T-helper 2 cell (primary cell): Measurements from ENCODE around the gene NRG3.

Experiments
- DNase-seq, 5 experiments: peaks; one replicate each; pipeline versions ENCODE4 v3.0.0 to v3.0.0-alpha.2; 2012 to 2022

NRG3 gene

GRCh38 chr10:82865366-82865765 is 990.4 kb downstream of the NRG3 start:
- no peak for DNase-seq

- DNase-seq = no peak
Measured at GRCh38 chr10:82866424-82867020, 991.5 kb downstream of the NRG3 start.

- no peak for DNase-seq
Measured at GRCh38 chr10:82867056-82867455, 992.1 kb downstream of the NRG3 start.

- no peak for DNase-seq
Measured at GRCh38 chr10:82874671-82875070, 999.7 kb downstream of the NRG3 start.

- DNase-seq = no peak
Measured at GRCh38 chr10:82880776-82881290, 1005.8 kb downstream of the NRG3 start.

- no peak for DNase-seq
Measured at GRCh38 chr10:82882722-82883121, 1007.7 kb downstream of the NRG3 start.

- DNase-seq = no peak
Measured at GRCh38 chr10:82883603-82884002, 1008.6 kb downstream of the NRG3 start.

- no peak for DNase-seq
Measured at GRCh38 chr10:82887488-82887887, 1012.5 kb downstream of the NRG3 start.

GRCh38 chr10:82888809-82889455 is 1013.9 kb downstream of the NRG3 start:
- no peak for DNase-seq

- DNase-seq = no peak
Measured at GRCh38 chr10:82889728-82890127, 1014.7 kb downstream of the NRG3 start.

GRCh38 chr10:82890573-82890972 is 1015.6 kb downstream of the NRG3 start:
- DNase-seq = no peak

GRCh38 chr10:82908096-82908495 is 1033.1 kb downstream of the NRG3 start:
- DNase-seq = no peak

GRCh38 chr10:82908751-82909150 is 1033.8 kb downstream of the NRG3 start:
- no peak for DNase-seq

- DNase-seq = no peak
Measured at GRCh38 chr10:82910301-82910700, 1035.3 kb downstream of the NRG3 start.

- no peak for DNase-seq
Measured at GRCh38 chr10:82914655-82915136, 1039.7 kb downstream of the NRG3 start.

- DNase-seq = no peak
Measured at GRCh38 chr10:82916941-82917340, 1041.9 kb downstream of the NRG3 start.

- DNase-seq = no peak
Measured at GRCh38 chr10:82918022-82918421, 1043.0 kb downstream of the NRG3 start.

- DNase-seq = no peak
Measured at GRCh38 chr10:82922046-82922445, 1047.1 kb downstream of the NRG3 start.

- no peak for DNase-seq
Measured at GRCh38 chr10:82922755-82923154, 1047.8 kb downstream of the NRG3 start.

GRCh38 chr10:82924711-82925110 is 1049.7 kb downstream of the NRG3 start:
- no peak for DNase-seq

- DNase-seq = no peak
Measured at GRCh38 chr10:82925547-82925946, 1050.6 kb downstream of the NRG3 start.

GRCh38 chr10:82932451-82932850 is 1057.5 kb downstream of the NRG3 start:
- DNase-seq = no peak

- no peak for DNase-seq
Measured at GRCh38 chr10:82934429-82934828, 1059.4 kb downstream of the NRG3 start.

- DNase-seq = no peak
Measured at GRCh38 chr10:82934947-82935346, 1060.0 kb downstream of the NRG3 start.
